Smooth muscle cell (in vitro differentiated cells): Measurements from ENCODE around the gene CSRP1. TPM values are rescaled to one million over a fixed set of nuclear protein-coding genes. Genes with fewer than 3 reads are reported as not detected.

ENCODE experiments used
- DNase-seq: peaks from one replicate; lab custom pipeline; 2025; ENCODE audit not compliant: unreplicated experiment; lab: John Stamatoyannopoulos, UW
- H2AFZ ChIP-seq: fragments of 200-600 bp; sonication (generic); 2 replicates; pipeline ENCODE4 v1.6.0; 2016; ENCODE audit warnings: antibody characterized with exemption, low read depth, mild to moderate bottlenecking
- H3F3A ChIP-seq: fragments of 200-600 bp; sonication (generic); 2 replicates; pipeline ENCODE4 v1.6.0; 2017; ENCODE audit warnings: antibody characterized with exemption, low read depth
- H3K27ac ChIP-seq: fragments of 200-600 bp; sonication (generic); 2 replicates; pipeline ENCODE4 v1.5.1; 2016; ENCODE audit warnings: low read depth, mild to moderate bottlenecking
- H3K27me3 ChIP-seq: fragments of 200-600 bp; sonication (generic); 2 replicates; pipeline ENCODE4 v1.6.1; 2016; ENCODE audit warnings: low read depth, mild to moderate bottlenecking
- H3K36me3 ChIP-seq: fragments of 200-600 bp; sonication (generic); 2 replicates; pipeline ENCODE4 v1.5.1; 2016; ENCODE audit warnings: low read depth
- H3K4me1 ChIP-seq: fragments of 200-600 bp; sonication (generic); 2 replicates; pipeline ENCODE4 v1.5.1; 2016; ENCODE audit warnings: low read depth
- H3K4me2 ChIP-seq: fragments of 200-600 bp; sonication (generic); 2 replicates; pipeline ENCODE4 v1.6.0; 2016; ENCODE audit warnings: mild to moderate bottlenecking
- H3K4me3 ChIP-seq: fragments of 200-600 bp; sonication (generic); 2 replicates; pipeline ENCODE4 v1.5.1; 2016; ENCODE audit warnings: mild to moderate bottlenecking
- H3K79me2 ChIP-seq: fragments of 200-600 bp; sonication (generic); 2 replicates; pipeline ENCODE4 v1.6.0; 2016; ENCODE audit warnings: low read depth, mild to moderate bottlenecking
- H3K9ac ChIP-seq: fragments of 200-600 bp; sonication (generic); 2 replicates; pipeline ENCODE4 v1.6.0; 2016; ENCODE audit warnings: low read depth
- H3K9me3 ChIP-seq: fragments of 200-600 bp; sonication (generic); replicated peaks from 2 replicates; pipeline ENCODE4 v1.5.1; 2016; ENCODE audit warnings: low read depth
- H4K20me1 ChIP-seq: fragments of 200-600 bp; sonication (generic); 2 replicates; pipeline ENCODE4 v1.6.0; 2016; ENCODE audit warnings: low read depth
- CTCF ChIP-seq: fragments of 200-600 bp; sonication (generic); IDR thresholded peaks from 2 replicates; pipeline ENCODE4 v1.5.1; 2017; ENCODE audit warnings: borderline replicate concordance, mild to moderate bottlenecking, antibody characterized with exemption; ENCODE audit not compliant: insufficient read depth, poor library complexity, severe bottlenecking
- WGBS: methylation state at CpG from one replicate; pipeline ENCODE4 v1.1.7; 2016; ENCODE audit warnings: low lambda C conversion rate; 5-methylcytosine and 5-hydroxymethylcytosine counted together
- polyA plus RNA-seq: library from polyadenylated mRNA; unstranded; fragments of >200 nt; fragmentation: Nextera tagmentation; extraction: Ambion mirVana; gene quantifications from 2 replicates; pipeline ENCODE4 v1.2.1, GENCODE V29; 2016
- total RNA-seq: library from RNA; depleted of rRNA; stranded (reverse); fragments of >200 nt; gene quantifications from 2 replicates; pipeline ENCODE4 v1.2.3, GENCODE V29; 2014

Gene CSRP1
- total and polyA plus RNA-seq, 2 experiments from 2014 or later: 202 to 345 TPM

DNA sequence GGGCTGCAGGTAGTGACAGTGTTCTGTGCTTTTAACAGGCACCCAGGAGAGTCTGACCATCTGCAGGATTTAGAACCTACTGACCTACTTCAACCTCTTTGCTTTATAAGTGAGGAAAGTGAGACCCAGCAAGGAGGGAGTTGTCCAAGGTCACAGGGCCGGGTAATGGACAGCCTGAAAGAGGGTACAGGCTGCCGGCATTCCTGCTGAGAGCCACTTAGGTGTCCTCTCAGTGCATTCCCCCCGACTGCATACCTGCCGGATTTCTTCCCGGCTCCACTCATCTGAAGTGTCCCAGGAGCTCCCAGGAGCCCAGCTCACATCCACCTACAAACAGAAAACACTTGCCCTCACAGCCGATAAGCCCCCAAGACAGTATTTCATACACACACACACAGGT lies 51.8 kb downstream of the CSRP1 start:
- H3K79me2 ChIP-seq: no peaks in the 10 kb centered on the region
- H3K9me3 ChIP-seq: no peaks in the 10 kb centered on the region
- WGBS: 79% methylated on average over 6 of the region's 6 CpGs
- peaks cover 29% of the 10 kb centered on the region for H3F3A ChIP-seq
- no peak for TF ChIP-seq CTCF
- H3K9ac ChIP-seq: no peak overlapping the region
- no peak for DNase-seq
- no peak overlapping the region for H3K4me3 ChIP-seq
- H2AFZ ChIP-seq: no peak overlapping the region
- H3K27me3 ChIP-seq: no peaks in the 10 kb centered on the region
- peaks cover 24% of the 10 kb centered on the region for H3K4me1 ChIP-seq
- H3K4me2 ChIP-seq: no peak overlapping the region
- no peaks in the 10 kb centered on the region for H3K36me3 ChIP-seq
- H4K20me1 ChIP-seq: no peaks in the 10 kb centered on the region
- H3K27ac ChIP-seq: peak overlapping the region; percentile 96

- Histone ChIP-seq H3K4me1 (peaks cover 27% of the 10 kb centered on the region), H2AFZ (no peak overlapping the region), H3K27ac (peak overlapping the region; percentile 96), H3F3A (peaks cover 28% of the 10 kb centered on the region), H3K9me3 (no peaks in the 10 kb centered on the region), H3K9ac (no peak overlapping the region), H3K79me2 (no peaks in the 10 kb centered on the region), H4K20me1 (no peaks in the 10 kb centered on the region), H3K4me3 (no peak overlapping the region), H3K4me2 (peak overlapping the region; percentile 39), H3K36me3 (no peaks in the 10 kb centered on the region), H3K27me3 (no peaks in the 10 kb centered on the region)
- 86% methylated on average over 4 of the region's 4 CpGs for WGBS
- TF ChIP-seq CTCF: no peak
- no peak for DNase-seq
Measured at GRCh38 chr1:201454608-201455007, 52.3 kb downstream of the CSRP1 start.

DNA sequence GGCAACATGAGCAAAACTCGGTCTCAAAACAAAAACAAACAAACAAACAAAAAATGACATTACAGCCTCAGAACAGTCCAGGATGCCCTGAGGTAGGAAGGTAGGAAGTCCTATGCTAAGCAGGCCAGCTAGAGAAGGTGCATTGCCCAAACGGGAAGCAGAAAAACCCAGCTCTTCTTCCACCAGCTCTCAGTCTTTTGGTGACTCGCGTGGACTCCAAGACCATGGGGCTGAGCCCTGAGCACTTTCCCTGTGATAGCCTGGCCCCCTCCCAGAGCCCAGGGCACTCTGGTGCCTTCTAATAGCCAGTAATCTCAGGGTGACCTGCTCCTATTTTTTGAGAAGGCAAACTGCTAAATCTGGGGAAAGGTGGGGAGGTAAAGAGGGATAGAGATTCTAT lies 54.1 kb downstream of the CSRP1 start:
- Histone ChIP-seq H2AFZ (no peak overlapping the region), H3K9ac (no peak overlapping the region), H3K27me3 (no peaks in the 10 kb centered on the region), H3K4me2 (no peak overlapping the region), H3K4me3 (no peak overlapping the region), H4K20me1 (no peaks in the 10 kb centered on the region), H3K36me3 (no peaks in the 10 kb centered on the region), H3F3A (peaks cover 27% of the 10 kb centered on the region), H3K4me1 (peaks cover 37% of the 10 kb centered on the region), H3K79me2 (no peaks in the 10 kb centered on the region), H3K27ac (peak overlapping the region; percentile 96), H3K9me3 (no peaks in the 10 kb centered on the region)
- 82% methylated on average over 4 of the region's 4 CpGs for WGBS
- DNase-seq: no peak
- TF ChIP-seq CTCF: no peak

DNA sequence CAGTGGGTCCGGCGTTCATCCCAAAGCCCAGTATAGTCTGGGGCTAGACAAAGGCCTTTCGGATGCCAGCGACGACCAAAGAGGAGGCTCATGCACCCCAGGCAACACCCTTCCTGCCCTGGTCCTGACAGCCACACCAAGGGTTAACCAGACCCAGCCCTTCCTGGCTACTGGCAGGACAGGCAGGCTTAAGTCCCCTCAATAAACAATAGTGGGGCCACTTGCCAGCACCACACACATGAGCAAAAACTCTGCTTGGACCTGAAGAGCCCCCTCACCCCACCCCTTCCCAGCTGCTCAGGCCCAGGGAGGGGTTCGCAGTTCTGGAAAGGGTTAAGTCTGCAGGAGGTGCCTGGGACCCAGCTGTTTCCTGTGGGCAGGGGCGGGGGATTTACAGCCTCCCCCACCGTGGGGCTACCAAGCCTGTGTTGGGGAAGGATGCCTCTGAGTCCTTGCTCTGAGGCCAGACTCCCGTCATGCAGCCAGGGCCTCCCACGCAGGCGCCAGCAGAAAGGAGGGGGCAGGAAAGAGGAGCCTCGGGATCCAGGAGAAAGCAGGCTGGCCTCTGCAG lies 56.1 kb downstream of the CSRP1 start:
- peak overlapping the region; percentile 89 for H3K27ac ChIP-seq
- peak overlapping the region; percentile 36 for H3K9ac ChIP-seq
- 9% methylated on average over 11 of the region's 12 CpGs for WGBS
- H2AFZ ChIP-seq: no peak overlapping the region
- peak overlapping the region; percentile 78 for H3K4me2 ChIP-seq
- no peak for TF ChIP-seq CTCF
- H3K36me3 ChIP-seq: no peaks in the 10 kb centered on the region
- H3K4me3 ChIP-seq: no peak overlapping the region
- peaks cover 29% of the 10 kb centered on the region for H3K4me1 ChIP-seq
- H3F3A ChIP-seq: peaks cover 9% of the 10 kb centered on the region
- no peaks in the 10 kb centered on the region for H3K79me2 ChIP-seq
- H3K9me3 ChIP-seq: no peaks in the 10 kb centered on the region
- no peaks in the 10 kb centered on the region for H3K27me3 ChIP-seq
- DNase-seq: peak; percentile 43
- H4K20me1 ChIP-seq: no peaks in the 10 kb centered on the region
